ENCODE measurements around the gene PSMB7. TPM values are rescaled to one million over a fixed set of nuclear protein-coding genes. Genes with fewer than 3 reads are reported as not detected.

PSMB7 gene
- total and polyA plus RNA-seq, 11 donors, result 149 to 281 (median 176) TPM

DNA sequence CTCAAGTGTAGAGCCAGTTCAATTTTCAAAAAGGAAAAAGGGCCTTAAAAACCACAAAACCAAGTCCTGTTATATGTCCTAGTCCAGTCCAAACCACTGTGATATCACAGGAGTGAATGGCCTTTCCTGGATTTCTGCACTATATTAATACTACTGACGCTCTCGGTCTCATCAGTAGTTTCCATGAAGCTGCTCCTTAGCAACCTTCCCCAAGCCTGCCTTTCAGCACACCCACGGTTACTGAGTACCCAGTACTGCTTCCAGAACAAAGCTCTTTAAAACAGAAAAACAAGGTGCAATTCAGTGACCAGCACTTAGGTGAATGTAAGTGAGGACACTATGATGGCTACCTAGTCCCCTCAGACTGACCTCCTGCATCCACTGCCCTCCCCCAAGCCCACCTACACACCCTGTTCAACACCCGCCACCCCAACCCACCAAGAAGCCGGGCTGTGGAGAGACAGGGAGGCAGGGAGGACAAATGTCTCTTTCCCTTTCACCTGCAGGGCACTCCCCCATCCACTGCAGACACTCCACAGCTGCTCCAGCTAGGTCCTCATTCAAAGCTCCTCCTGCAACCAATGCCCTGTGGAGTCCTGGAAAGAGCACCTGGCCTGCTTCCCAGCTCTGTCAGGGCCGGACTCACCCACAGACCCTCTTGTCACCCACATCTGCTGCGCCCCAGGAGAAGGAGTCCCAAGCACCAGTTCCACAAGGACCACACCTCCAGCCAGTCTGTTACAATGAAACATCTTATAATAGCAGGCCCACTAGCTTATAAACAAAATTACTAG is 25.9 kb downstream of the PSMB7 start:
- ATAC-seq, result peak in 3 of 4 donors; percentile 10 to 53 (median 37)
- peaks cover 0 to 80% (median 62%) of the 10 kb centered on the region in 12 donors for H3K4me1 ChIP-seq
- intact Hi-C loops (cut with DNase I), result loop anchor here in 2 of 10 donors (5.0 to 10.0 kb wide), 2 partner anchors 257 to 265 kb away; no protein-coding TSS in a partner anchor

DNA sequence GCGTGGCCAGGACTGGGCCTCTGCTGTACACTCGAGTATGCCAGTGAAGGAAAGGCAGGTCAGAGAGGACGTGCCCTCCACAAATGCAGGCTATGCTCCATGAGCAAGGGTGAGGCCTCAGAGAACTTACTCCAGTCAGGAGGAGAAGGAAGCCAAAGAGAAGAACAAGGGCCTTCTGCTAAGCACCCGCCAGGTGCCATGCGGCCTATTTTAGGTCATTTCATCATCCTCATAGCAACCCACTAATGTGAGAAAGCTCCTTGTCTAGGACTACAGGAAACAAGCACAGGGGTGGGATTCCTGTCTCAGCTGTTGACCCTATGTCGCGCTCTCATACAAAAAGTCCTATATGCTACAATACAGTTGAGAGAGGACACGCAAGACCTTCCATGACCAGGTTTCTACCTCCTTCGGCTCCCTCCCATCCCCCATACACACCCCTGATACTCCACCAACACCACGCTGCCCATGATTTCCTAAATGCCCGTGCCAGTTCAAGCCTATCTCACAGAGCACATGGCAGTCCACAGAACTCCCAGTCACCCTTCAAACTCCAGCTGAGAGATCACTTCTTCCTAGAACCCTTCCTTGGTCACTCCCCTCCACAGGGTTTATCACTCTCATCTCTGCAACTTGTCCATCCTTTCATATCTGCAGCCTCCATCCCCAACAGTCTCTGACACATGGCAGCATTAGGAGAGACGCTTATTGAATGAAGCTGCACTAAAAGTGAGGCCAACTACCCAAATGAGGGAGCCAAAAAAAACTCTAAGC is 26.8 kb downstream of the PSMB7 start:
- Histone ChIP-seq H3K9me3 (no peaks in the 10 kb centered on the region), H3K4me3 (no peak overlapping the region), H3K36me3 (peaks cover 0 to 21% (median 9%) of the 10 kb centered on the region in 9 donors), H3K27me3 (no peaks in the 10 kb centered on the region), H3K4me1 (peaks cover 0 to 72% (median 63%) of the 10 kb centered on the region in 12 donors), H3K27ac (no peak overlapping the region)
- peak in 3 of 4 donors; percentile 34 to 45 (median 39) for ATAC-seq
- 74 to 87% (median 85%) methylated on average over 12 of the region's 12 CpGs for WGBS, 4 donors
- TF ChIP-seq, protein P1, sequence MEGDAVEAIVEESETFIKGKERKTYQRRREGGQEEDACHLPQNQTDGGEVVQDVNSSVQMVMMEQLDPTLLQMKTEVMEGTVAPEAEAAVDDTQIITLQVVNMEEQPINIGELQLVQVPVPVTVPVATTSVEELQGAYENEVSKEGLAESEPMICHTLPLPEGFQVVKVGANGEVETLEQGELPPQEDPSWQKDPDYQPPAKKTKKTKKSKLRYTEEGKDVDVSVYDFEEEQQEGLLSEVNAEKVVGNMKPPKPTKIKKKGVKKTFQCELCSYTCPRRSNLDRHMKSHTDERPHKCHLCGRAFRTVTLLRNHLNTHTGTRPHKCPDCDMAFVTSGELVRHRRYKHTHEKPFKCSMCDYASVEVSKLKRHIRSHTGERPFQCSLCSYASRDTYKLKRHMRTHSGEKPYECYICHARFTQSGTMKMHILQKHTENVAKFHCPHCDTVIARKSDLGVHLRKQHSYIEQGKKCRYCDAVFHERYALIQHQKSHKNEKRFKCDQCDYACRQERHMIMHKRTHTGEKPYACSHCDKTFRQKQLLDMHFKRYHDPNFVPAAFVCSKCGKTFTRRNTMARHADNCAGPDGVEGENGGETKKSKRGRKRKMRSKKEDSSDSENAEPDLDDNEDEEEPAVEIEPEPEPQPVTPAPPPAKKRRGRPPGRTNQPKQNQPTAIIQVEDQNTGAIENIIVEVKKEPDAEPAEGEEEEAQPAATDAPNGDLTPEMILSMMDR (IDR thresholded peaks at IDR 0.05), result no peak
- no peak for TF ChIP-seq POLR2A (IDR thresholded peaks at IDR 0.05)
- no peak for DNase-seq
- intact Hi-C loops (cut with DNase I), result loop anchor here in 2 of 10 donors (5.0 to 10.0 kb wide), 2 partner anchors 256 to 264 kb away; no protein-coding TSS in a partner anchor

More for the DNA sequence above, 25.9 kb downstream of the PSMB7 start:
- no peak overlapping the region for H3K4me3 ChIP-seq
- no peak for TF ChIP-seq POLR2A (IDR thresholded peaks at IDR 0.05)
- TF ChIP-seq, protein P1 (IDR thresholded peaks at IDR 0.05), result no peak
- no peaks in the 10 kb centered on the region for H3K9me3 ChIP-seq
- 64 to 84% (median 70%) methylated on average over 7 of the region's 7 CpGs for WGBS, 4 donors
- no peaks in the 10 kb centered on the region for H3K27me3 ChIP-seq
- no peak overlapping the region for H3K27ac ChIP-seq
- H3K36me3 ChIP-seq, result peaks cover 0 to 19% (median 7%) of the 10 kb centered on the region in 9 donors
- no peak for DNase-seq

DNA sequence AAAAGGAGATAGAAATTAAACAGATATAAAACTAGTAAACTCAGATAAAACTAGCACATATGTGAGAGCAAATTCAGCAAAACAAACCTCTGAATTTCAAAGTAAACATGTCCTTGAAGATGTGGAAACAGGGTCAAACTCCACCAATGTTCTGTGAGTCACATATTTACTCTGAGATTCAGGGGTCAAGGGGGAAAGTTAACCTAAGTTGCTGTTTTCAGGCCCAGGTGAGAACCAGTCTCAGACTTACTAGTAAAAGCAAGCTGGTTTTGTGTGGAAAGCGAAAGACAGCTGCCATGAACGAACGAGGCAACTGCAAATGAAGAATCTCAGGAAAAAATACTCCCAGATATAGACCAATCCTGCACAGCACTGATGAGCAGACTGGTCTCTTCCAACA is 29.0 kb downstream of the PSMB7 start:
- Histone ChIP-seq H3K4me1 (peaks cover 0 to 56% (median 50%) of the 10 kb centered on the region in 12 donors), H3K36me3 (peaks cover 0 to 33% (median 17%) of the 10 kb centered on the region in 9 donors), H3K4me3 (no peak overlapping the region), H3K27ac (no peak overlapping the region), H3K27me3 (no peaks in the 10 kb centered on the region), H3K9me3 (no peaks in the 10 kb centered on the region)
- no peak for TF ChIP-seq POLR2A (IDR thresholded peaks at IDR 0.05)
- TF ChIP-seq, protein P1 (IDR thresholded peaks at IDR 0.05), result no peak
- DNase-seq (no peak), ATAC-seq (no peak)
- 71 to 79% (median 74%) methylated on average over 3 of the region's 3 CpGs for WGBS, 4 donors
- intact Hi-C loops (cut with DNase I), result loop anchor here in 2 of 10 donors (5.0 to 10.0 kb wide), 2 partner anchors 254 to 261 kb away; no protein-coding TSS in a partner anchor

All from heart left ventricle (tissue), 16 donors.